NCI-H2081 (cell line): ENCODE results near the gene CLASRP.
"Not testable (repeated sequence)": the region's sequence is repeated elsewhere in the genome, so short reads cannot be mapped to it uniquely, and the experiment has no call there.

Experiments used
- DNase-seq, 2 experiments: peaks; one replicate each; lab custom pipeline; 2025; lab: John Stamatoyannopoulos, UW

Gene CLASRP

DNA sequence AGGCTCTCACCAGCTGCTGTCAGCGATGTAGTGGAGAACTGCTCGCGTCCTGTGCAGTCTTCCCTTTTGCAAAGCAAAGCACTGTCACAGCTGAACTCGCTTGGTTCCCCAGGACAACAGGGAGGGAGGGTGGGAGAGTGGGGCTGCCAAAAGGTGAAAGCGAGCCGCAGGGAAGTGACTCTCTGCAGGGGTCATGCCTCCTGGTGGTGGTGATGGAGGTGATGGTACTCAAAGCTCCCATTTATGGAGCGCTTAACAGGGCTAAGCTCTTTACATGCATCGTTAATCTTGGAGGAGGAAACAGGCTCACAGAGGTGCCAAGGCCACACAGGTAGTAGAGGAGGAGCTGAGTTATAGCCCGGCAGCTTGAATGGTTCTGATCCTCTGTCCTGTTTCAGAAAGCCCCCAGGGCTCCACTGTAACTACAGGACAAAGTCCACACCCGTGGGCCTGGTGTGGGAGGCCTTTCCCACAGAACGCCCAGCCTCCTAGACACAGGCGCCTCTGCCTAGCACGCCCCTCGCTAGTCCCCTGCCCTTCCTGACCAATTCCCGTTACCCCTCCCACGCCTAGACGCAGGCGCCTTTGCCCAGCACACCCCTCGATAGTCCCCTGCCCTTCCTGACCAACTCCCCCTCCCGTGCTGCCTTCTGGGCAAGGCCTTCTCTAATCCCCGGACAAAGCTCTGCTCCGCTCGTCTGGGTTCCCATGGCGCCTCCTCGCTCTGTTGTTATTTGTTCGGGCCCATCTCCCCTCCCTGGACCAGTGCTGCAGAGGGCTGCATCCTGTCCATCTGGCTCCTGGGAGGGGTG, 64.9 kb downstream of the CLASRP start:
- DNase-seq: peak; percentile 73 to 91

DNA sequence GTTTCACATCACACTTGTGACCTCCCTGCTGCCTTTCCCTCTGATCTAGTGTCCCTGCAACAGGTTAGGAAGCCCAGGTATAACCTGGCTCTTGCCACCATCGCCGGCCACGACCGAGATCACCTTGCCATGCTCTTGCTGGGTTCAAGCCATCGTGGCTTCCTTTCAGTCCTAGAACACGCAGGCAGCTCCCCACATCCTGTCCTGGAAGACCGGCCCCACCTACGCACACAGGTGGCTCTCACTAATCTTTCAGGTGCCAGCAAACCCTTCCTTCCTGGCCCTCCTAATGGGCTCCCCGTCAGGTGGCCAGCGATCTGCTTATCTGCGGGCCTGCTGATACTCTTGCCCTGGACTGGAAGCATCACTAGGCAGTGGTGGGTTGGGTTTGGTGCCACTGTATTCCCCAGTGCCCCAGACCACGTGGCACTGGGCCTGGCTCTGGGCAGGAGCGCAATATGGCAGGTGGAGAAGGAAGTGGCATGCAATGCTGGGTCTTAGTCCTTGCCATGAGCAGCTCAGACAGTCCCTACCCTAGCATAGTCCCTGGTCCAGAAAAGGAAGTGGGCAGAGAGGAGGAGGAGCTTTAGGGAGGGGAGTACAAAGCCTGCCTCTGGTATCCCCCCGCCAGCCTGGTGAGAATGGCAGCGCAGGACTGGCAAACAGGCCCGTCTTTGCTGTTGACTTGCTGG, 66.0 kb downstream of the CLASRP start:
- DNase-seq: peak in 1 of 2 experiments; percentile 11

DNA sequence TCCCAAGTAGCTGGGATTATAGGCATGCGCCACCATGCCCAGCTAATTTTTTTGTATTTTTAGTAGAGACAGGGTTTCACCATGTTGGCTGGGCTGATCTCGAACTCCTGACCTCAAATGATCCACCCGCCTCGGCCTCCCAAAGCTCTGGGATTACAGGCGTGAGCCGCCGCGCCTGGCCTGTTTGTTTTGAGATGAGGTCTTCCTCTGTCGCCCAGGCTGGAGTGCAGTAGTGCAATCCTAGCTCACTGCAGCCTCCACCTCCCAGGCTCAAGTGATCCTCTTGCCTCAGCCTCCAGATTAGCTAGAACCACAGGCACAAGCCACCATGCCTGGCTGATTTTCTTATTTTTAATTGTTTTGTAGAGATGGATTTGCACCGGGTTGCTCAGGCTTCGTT, 67.5 kb downstream of the CLASRP start:
- DNase-seq: not testable (repeated sequence)

DNA sequence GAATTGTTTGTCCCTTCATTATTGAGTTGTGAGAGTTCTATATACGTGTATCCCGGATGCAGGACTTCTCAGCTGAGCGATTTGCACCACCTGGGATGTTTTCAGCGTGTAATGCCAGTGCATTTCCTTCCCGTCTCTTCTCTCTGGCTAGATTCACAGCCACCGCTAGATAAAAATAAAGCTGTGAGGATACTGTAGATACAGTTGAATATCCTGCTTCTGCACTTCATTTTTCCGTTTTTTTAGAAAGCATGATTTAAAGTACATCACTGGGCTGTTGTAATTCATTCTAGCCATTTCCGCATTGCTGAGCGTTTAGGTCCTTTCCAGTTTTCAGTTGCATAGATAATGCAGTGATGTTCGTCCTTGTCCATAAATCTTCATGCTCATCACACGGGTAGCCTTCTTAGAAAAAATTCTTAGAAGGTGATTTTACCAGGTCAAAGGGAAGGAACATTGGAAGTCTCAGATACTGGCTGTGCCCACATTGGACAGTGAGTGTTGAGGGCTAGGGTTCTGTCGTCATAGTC, 68.8 kb downstream of the CLASRP start:
- DNase-seq: no peak

DNA sequence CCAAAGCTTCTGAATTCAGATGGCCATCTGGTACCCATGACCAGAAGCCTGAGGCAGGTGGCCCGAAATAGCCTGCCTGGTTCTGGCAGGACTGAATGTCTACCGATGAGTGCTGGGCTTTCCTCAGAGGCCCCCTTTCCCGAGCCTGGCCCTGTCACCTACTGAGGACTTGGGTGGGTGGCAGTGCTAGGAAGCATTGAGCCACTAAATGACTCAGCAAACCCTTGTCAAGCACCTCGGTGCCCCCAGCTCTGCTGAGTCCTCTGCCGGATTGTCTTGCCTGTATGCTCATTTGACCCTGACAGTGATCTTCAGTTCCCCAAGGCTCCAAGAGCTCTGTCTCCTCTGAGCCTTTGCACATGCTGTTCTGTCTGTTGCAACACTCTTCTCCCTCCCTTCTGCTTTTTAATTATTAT, 72.0 kb downstream of the CLASRP start:
- no peak for DNase-seq

DNA sequence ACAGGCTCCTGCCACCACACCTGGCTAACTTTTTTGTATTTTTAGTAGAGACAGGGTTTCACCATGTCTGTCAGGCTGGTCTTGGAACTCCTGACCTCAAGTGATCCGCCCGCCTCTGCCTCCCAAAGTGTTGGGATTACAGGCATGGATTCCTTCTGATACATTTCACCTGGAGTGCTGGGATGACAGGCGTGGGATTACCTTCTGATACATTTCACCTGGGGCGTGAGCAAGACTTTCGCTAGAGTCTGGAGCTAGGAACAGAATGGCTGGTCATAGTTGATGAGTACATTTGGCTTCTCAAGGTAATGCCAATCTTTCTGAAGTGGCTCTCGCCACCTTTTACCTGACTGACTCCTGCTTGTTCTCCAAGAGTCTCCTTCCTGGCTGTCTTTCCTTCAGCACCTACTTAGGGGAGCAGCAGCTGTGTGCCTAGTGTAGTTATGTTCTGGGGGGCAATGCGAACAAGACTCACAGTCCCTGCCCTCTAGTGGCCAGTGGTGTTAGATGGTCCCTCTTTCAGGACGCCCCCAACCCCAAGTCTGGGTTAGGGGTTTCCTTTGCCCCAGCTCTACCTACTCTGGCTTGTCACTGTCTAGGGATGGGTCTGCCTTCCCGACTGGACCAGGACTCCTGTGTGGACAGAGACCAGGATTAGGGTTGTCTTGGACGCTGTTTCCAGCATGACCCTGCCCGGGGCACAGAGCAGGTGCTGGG, 73.4 kb downstream of the CLASRP start:
- DNase-seq: no peak

DNA sequence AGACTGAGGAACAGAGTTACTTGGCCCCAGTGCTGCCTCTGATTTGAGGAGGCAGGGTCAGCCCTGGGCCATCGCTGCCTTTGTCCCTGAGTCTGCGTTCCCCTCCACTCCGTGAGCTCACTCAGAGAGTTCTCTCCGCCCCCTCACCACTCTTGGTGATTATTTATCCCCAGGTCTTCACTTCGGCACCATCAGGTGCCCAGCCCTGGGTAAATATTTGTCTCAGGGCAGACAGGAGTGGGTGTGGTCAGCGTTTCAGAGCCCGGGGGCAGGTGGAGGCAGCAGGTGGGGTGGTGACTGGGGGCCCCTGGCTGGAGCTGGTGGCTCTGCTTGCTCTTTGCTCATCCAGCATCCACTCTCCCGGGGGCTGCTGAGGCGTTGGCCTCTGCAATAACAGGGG, 74.8 kb downstream of the CLASRP start:
- DNase-seq: peak; percentile 90 to 93

DNA sequence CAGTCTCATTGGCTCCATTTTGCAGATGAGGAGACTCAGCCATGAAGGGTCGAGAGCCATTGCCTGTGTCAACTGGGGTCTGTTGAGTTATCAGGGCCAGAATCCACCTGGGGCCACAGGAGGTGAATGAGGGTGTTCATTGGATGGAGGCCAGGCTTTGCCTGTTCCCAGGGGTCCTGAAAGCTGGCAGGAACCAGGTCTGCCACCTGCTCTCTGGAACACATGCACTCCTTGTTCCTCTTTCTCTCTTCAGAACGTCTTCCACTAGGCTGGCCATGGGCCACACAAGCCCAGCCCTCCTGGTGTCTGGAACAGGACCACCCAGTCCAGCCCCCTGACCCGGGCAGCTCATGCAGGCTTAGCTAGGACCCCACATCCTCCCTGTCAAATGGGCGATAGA, 75.3 kb downstream of the CLASRP start:
- DNase-seq: peak; percentile 57 to 69

DNA sequence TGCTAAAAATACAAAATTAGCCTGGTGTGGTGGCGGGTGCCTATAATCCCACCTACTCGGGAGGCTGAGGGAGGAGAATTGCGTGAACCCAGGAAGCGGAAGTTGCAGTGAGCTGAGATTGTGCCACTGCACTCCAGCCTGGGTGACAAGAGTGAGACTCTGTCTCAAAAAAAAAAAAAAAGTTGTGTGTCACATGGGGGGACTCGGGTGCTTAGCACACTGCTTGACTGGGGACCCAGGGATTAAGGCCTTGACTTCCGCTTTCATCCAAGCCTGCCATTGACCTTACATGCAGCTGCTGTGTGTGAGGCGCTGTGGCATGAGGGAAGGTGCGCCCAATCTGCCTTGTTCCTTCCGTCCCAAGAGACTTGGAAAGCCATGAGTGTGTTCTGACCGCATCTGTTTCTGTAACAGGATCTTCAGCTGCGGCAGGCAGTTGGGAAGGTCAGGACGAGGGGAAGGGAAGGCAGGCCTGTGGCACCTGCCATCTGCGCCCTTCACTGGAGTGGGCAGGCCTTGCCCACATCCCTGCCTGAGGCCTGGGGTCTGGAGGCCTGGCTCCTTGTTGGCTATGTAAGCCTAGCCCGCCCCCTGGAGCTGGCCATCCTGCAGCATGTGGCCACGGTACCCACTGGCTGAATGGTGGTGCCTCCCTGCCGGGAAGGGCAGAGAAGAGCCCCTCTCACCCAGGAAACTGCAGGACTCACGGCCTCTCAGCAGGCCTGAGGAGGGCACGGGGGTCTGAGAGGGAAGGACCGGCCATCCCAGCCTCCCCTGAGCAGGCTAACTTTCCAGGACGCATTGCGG, 77.2 kb downstream of the CLASRP start:
- DNase-seq: no peak

DNA sequence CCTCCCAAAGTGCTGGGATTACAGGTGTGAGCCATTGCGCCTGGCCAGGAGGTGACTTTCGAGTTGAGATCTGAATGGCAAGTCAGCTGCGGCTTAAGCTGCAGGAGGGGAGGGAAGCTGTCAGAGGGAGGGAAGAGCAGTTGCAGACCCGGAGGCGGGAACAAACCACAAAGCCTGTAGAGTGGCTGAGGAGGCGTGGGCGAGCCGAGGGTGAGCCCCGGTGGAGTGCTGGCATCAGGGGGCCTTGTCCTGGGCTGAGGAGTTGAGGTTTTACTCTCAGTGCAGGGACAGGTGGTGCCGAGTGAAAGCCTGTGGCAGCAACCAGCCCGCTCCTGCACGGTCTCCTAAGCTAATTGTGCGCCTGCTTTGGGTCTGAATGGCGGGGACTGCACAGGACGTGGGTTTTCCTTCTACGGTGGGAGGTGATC, 78.3 kb downstream of the CLASRP start:
- peak in 1 of 2 experiments; percentile 24 for DNase-seq

DNA sequence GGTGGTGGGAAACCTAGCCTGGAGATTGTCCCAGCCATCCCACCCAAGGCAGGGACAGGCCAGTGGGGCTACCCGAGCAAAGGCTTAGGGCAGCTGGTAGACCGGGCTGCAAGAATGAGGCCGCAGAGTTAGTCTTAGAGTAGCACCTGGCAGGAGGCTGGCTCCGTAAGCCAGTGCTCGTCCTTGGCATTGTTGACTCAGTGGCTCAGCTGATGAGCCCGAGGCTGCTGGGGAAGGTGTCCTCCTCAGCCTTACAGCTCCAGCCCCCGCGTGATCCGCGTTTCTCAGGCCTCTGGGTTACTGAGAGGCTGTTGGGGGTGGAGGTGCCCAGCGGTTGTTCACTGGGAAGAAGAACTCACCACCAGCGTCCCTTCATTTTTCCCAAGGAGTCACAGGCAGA, 78.8 kb downstream of the CLASRP start:
- DNase-seq: peak in 1 of 2 experiments; percentile 32

DNA sequence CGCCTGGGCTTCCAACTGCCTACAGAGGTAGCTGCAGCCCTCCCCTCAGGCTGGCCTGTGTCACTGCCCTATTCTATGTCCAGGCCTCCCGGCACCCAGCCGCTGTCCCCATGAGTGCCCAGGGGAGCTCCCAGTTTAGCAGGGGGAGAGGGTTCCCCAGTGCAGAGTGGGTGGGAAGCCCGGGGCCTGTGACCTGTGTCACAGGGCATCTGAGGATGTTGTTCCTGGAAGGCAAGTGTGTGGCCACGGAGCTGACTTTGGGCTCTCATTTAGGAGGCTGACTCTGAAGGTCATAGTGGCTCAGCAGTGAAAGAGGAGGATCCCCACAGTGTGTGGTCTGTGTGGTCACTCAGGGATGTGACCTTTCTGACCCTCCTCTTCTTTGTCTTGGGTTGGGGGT, 79.3 kb downstream of the CLASRP start:
- no peak for DNase-seq

DNA sequence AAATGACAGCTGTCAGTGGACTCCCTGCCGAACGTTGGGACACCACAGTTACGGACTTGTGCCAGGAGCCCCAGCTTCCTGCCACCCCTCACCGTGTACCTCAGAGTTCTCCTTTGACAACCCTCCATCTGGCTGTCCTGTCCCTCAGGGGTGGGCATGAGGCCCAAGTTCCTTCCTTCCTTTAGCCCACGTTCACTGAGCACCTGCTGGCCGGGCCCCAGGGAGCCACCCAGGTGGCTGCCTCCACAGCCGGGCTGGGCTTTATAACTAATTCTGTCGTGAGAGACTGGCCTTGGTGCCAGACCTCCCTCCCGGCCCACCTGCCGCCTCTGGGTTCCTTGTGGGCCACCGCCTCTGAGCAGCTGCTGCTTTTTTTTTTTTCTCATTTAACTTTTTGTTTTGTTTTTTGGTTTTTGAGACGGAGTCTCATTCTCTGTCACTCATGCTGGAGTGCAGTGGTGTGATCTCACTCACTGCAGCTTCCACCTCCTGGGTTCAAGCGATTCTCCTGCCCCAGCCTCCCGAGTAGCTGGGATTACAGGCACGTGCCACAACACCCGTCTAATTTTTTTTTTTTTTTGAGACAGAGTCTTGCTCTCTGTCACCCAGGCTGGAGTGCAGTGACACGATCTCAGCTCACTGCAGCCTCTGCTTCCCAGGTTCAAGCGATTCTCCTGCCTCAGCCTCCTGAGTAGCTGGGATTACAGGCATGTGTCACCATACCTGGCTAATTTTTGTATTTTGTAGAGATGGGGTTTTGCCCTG, 79.9 kb downstream of the CLASRP start:
- peak; percentile 47 to 82 for DNase-seq

DNA sequence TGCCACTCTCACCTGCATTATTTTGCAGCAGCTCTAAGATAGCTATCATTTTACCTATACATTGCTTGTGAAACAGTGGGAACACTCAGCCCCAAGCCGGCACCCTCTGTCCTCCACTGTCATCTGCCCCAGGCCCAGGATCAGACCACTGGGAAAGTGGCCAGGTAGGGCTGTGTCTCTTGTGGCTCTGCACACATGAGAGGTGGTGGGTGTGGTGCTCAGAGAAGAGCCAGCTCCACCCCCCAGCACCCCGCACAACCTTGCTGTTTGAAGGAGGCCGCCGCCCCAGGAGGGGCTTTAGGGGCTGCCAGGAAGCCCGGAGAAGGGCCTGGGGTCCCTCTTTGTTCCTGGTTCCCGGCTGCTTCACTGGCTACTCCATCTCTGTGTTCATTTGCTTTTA, 80.7 kb downstream of the CLASRP start:
- peak in 1 of 2 experiments; percentile 3 for DNase-seq
